ENCODE results near the gene PNLDC1.
A peak's percentile ranks its signal among the peaks of the same experiment; 100 is the strongest.

Gene PNLDC1

DNA sequence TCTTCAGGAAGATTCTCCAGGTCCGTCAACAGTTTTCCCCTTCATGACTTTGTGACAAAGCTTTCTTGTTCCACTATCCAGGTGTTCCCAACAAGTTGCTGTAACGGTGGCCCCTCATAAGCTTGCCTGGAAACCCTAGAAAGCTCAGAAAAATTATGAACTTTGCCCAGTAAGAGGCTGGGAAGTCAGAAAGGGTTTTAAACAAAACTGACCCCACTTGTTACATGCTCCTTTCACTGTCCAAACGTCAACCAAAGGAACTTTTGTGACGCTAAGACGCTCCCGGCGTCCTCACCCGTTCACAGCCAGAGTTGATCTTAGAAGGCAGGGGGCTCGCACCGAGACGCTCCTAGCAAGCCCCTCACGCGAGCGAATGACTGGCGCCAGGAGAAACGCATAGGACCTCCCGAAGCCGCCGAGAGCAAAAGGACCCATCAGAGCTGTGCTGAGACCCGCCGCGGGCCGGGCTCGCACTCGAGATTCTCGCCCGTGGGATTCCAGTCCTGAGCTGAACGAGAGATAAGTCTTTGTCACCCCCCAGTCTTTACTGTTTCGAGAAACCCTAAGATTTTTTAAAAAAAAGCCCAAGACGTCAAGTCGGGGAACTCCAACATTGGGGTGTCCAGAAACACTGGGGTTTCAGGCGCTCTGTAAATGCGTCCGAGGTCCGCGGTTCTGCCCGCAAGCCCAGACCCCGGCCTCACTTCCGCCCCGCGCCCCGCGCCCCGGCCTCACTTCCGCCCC, 38.8 kb upstream of the PNLDC1 start:
- H3K9ac ChIP-seq (ENCODE audit: low read depth, low read length): peak overlapping the region; percentile 43

GRCh38 chr6:159761873-159762680, 38.0 kb upstream of the PNLDC1 start, which contains the start of gene ACAT2:
ACAT2 (plus strand) TSS chr6:159762045; CDS start chr6:159762088, 43 bp downstream.
- peaks cover 59% of the 10 kb centered on the region for H3K36me3 ChIP-seq (ENCODE audit: control insufficient read depth, insufficient read depth, low read length)
- H3K9me3 ChIP-seq (ENCODE audit: control insufficient read depth, insufficient read depth, low read length): no peaks in the 10 kb centered on the region
- H3K4me1 ChIP-seq (ENCODE audit: control insufficient read depth, insufficient read depth, low read length): peaks cover 25% of the 10 kb centered on the region
- H3K27ac ChIP-seq (ENCODE audit: low read depth, low read length): peak within 1 kb of the TSS; percentile 97
- H3K9ac ChIP-seq (ENCODE audit: low read depth, low read length): peak within 1 kb of the TSS; percentile 86
- peak within 1 kb of the TSS; percentile 85 for H3K4me3 ChIP-seq (ENCODE audit: low read depth, low read length)
- H3K27me3 ChIP-seq (ENCODE audit: control insufficient read depth, insufficient read depth, low read length): no peaks in the 10 kb centered on the region

More for the DNA sequence above, 38.8 kb upstream of the PNLDC1 start:
- Histone ChIP-seq H3K36me3 (ENCODE audit: control insufficient read depth, insufficient read depth, low read length) (peaks cover 59% of the 10 kb centered on the region), H3K4me3 (ENCODE audit: low read depth, low read length) (peak overlapping the region; percentile 85), H3K4me1 (ENCODE audit: control insufficient read depth, insufficient read depth, low read length) (peaks cover 25% of the 10 kb centered on the region), H3K9me3 (ENCODE audit: control insufficient read depth, insufficient read depth, low read length) (no peaks in the 10 kb centered on the region), H3K27ac (ENCODE audit: low read depth, low read length) (peak overlapping the region; percentile 97), H3K27me3 (ENCODE audit: control insufficient read depth, insufficient read depth, low read length) (no peaks in the 10 kb centered on the region)

DNA sequence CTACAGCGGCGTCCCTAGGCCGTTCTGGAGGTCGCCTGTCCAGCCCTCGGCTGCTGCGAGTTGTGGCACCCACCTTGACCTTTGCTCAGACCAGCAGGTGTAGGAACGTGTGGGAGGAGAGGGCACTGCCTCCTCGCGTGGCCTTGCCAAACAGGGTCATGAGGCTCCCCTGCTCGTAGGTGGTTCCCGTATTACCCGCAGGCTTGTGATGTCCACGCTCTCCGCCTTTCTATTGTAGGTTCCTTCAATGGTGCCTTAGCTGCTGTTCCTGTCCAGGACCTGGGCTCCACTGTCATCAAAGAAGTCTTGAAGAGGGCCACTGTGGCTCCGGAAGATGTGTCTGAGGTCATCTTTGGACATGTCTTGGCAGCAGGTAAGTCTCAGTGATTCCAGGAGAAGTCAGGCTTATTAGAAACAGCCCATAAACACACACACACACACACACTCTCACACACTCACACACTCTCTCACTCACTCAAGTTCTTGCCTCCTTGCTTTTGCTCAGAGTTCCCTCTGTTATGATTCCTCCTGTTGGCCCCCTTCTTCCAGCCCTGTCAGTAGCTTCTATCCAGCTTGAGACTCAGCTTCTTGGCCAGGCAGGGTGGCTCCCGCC, 37.3 kb upstream of the PNLDC1 start:
- Histone ChIP-seq H3K27ac (ENCODE audit: low read depth, low read length) (peak overlapping the region; percentile 97), H3K9ac (ENCODE audit: low read depth, low read length) (peak overlapping the region; percentile 43; the same call in 1 of the 2 replicates), H3K4me3 (ENCODE audit: low read depth, low read length) (peak overlapping the region; percentile 85), H3K36me3 (ENCODE audit: control insufficient read depth, insufficient read depth, low read length) (peaks cover 60% of the 10 kb centered on the region), H3K27me3 (ENCODE audit: control insufficient read depth, insufficient read depth, low read length) (no peaks in the 10 kb centered on the region), H3K9me3 (ENCODE audit: control insufficient read depth, insufficient read depth, low read length) (no peaks in the 10 kb centered on the region), H3K4me1 (ENCODE audit: control insufficient read depth, insufficient read depth, low read length) (peaks cover 25% of the 10 kb centered on the region)

- Histone ChIP-seq H3K9me3 (ENCODE audit: control insufficient read depth, insufficient read depth, low read length) (no peaks in the 10 kb centered on the region), H3K4me1 (ENCODE audit: control insufficient read depth, insufficient read depth, low read length) (peaks cover 6% of the 10 kb centered on the region; the same call in 1 of the 2 replicates), H3K36me3 (ENCODE audit: control insufficient read depth, insufficient read depth, low read length) (peaks cover 84% of the 10 kb centered on the region), H3K27ac (ENCODE audit: low read depth, low read length) (no peak overlapping the region), H3K4me3 (ENCODE audit: low read depth, low read length) (no peak overlapping the region), H3K27me3 (ENCODE audit: control insufficient read depth, insufficient read depth, low read length) (no peaks in the 10 kb centered on the region), H3K9ac (ENCODE audit: low read depth, low read length) (no peak overlapping the region)
These were observed 33.2 kb upstream of the PNLDC1 start for GRCh38 chr6:159766906-159767305.

DNA sequence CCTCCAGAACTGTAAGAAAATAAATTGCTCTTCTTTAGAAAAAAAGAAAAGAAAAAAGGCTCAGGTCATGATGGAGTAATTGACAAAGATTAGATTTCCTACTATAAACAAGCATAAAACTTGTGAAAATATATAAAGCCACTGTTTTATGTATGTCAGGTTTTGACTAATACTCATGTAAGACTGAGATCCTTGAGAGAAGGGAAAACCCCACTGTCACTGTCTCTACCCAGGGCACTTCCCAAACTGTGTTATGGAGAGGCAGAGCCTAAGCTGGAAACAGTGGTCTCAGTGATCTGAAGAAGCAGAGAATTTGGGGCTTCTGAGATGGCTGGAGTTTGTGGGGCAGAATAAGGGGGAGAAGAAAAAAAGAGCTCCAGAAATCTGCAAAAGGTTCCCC, 30.6 kb upstream of the PNLDC1 start:
- Histone ChIP-seq H3K9ac (ENCODE audit: low read depth, low read length) (no peak overlapping the region), H3K27me3 (ENCODE audit: control insufficient read depth, insufficient read depth, low read length) (no peaks in the 10 kb centered on the region), H3K27ac (ENCODE audit: low read depth, low read length) (no peak overlapping the region), H3K9me3 (ENCODE audit: control insufficient read depth, insufficient read depth, low read length) (no peaks in the 10 kb centered on the region), H3K4me3 (ENCODE audit: low read depth, low read length) (no peak overlapping the region), H3K36me3 (ENCODE audit: control insufficient read depth, insufficient read depth, low read length) (peaks cover 95% of the 10 kb centered on the region), H3K4me1 (ENCODE audit: control insufficient read depth, insufficient read depth, low read length) (no peaks in the 10 kb centered on the region)

DNA sequence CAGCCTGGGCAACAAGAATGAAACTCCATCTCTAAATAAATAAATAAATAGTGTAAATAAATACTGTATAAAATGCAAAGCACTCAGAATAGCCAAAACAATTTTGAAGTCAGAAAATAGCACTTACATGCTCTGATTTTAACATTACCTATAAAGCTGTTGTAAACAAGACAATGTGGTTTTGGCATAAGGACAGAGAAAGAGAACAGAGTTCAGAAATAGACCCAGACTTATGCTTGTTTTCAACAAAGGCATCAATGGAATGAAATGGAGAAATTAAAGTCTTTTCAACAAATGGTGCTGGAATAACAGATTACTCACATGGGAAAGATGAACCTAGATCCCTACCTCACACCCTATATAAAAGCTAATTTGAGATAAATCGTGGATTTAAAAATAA, 27.9 kb upstream of the PNLDC1 start:
- Histone ChIP-seq H3K4me1 (ENCODE audit: control insufficient read depth, insufficient read depth, low read length) (no peaks in the 10 kb centered on the region), H3K9ac (ENCODE audit: low read depth, low read length) (no peak overlapping the region), H3K9me3 (ENCODE audit: control insufficient read depth, insufficient read depth, low read length) (no peaks in the 10 kb centered on the region), H3K27me3 (ENCODE audit: control insufficient read depth, insufficient read depth, low read length) (no peaks in the 10 kb centered on the region), H3K36me3 (ENCODE audit: control insufficient read depth, insufficient read depth, low read length) (peaks cover 97% of the 10 kb centered on the region), H3K27ac (ENCODE audit: low read depth, low read length) (no peak overlapping the region), H3K4me3 (ENCODE audit: low read depth, low read length) (no peak overlapping the region)

- no peak overlapping the region for H3K9ac ChIP-seq (ENCODE audit: low read depth, low read length)
- H3K4me3 ChIP-seq (ENCODE audit: low read depth, low read length): no peak overlapping the region
- H3K27me3 ChIP-seq (ENCODE audit: control insufficient read depth, insufficient read depth, low read length): no peaks in the 10 kb centered on the region
- no peaks in the 10 kb centered on the region for H3K9me3 ChIP-seq (ENCODE audit: control insufficient read depth, insufficient read depth, low read length)
- H3K27ac ChIP-seq (ENCODE audit: low read depth, low read length): no peak overlapping the region
- H3K4me1 ChIP-seq (ENCODE audit: control insufficient read depth, insufficient read depth, low read length): no peaks in the 10 kb centered on the region
- H3K36me3 ChIP-seq (ENCODE audit: control insufficient read depth, insufficient read depth, low read length): peaks cover 100% of the 10 kb centered on the region
These were observed 22.7 kb upstream of the PNLDC1 start for GRCh38 chr6:159777240-159777904.

- no peaks in the 10 kb centered on the region for H3K27me3 ChIP-seq (ENCODE audit: control insufficient read depth, insufficient read depth, low read length)
- H3K9ac ChIP-seq (ENCODE audit: low read depth, low read length): no peak overlapping the region
- no peak overlapping the region for H3K27ac ChIP-seq (ENCODE audit: low read depth, low read length)
- no peaks in the 10 kb centered on the region for H3K9me3 ChIP-seq (ENCODE audit: control insufficient read depth, insufficient read depth, low read length)
- H3K36me3 ChIP-seq (ENCODE audit: control insufficient read depth, insufficient read depth, low read length): peaks cover 100% of the 10 kb centered on the region
- H3K4me3 ChIP-seq (ENCODE audit: low read depth, low read length): no peak overlapping the region
- no peaks in the 10 kb centered on the region for H3K4me1 ChIP-seq (ENCODE audit: control insufficient read depth, insufficient read depth, low read length)
These were observed 21.9 kb upstream of the PNLDC1 start for GRCh38 chr6:159778131-159778530.

DNA sequence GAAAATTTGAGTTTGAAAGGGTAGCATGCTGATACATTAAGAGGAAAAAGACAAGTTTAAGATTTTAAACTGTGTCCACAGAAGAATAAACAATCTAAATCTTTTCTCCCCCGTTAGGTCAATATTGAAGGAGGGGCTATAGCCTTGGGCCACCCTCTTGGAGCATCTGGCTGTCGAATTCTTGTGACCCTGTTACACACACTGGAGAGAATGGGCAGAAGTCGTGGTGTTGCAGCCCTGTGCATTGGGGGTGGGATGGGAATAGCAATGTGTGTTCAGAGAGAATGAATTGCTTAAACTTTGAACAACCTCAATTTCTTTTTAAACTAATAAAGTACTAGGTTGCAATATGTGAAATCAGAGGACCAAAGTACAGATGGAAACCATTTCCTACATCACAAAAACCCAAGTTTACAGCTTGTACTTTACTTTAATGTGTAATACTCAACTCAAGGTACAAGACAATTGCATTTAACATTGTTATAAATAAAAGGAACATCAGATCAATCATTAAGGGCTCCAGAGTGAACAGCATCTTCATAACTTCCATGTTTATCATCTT, 21.5 kb upstream of the PNLDC1 start:
- H3K9me3 ChIP-seq (ENCODE audit: control insufficient read depth, insufficient read depth, low read length): no peaks in the 10 kb centered on the region
- H3K27ac ChIP-seq (ENCODE audit: low read depth, low read length): no peak overlapping the region
- no peaks in the 10 kb centered on the region for H3K4me1 ChIP-seq (ENCODE audit: control insufficient read depth, insufficient read depth, low read length)
- peaks cover 100% of the 10 kb centered on the region for H3K36me3 ChIP-seq (ENCODE audit: control insufficient read depth, insufficient read depth, low read length)
- H3K27me3 ChIP-seq (ENCODE audit: control insufficient read depth, insufficient read depth, low read length): no peaks in the 10 kb centered on the region
- no peak overlapping the region for H3K4me3 ChIP-seq (ENCODE audit: low read depth, low read length)
- H3K9ac ChIP-seq (ENCODE audit: low read depth, low read length): no peak overlapping the region

DNA sequence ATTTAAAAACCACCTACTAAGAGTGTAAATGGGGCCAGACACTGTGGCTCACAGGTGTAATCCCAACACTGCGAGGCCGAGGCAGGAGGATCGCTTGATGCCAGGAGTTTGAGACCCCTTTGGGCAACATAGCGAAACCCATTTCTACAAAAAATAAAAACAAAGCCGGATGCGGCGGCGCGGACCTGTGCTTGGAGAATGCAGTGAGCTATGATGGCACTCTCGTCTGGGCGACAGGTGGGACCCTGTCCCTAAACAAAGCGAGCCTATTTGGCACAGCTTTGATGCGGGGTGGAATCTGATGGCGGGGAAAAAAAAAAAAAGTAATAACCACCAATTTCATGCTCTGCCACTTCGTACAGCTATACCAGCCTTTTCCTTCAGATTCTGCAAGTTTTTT, 11.8 kb upstream of the PNLDC1 start:
- H3K27ac ChIP-seq (ENCODE audit: low read depth, low read length): no peak overlapping the region

More for the DNA sequence above, 11.8 kb upstream of the PNLDC1 start:
- H3K4me1 ChIP-seq (ENCODE audit: control insufficient read depth, insufficient read depth, low read length): peaks cover 16% of the 10 kb centered on the region
- peak overlapping the region; percentile 94 for H3K4me3 ChIP-seq (ENCODE audit: low read depth, low read length)
- H3K27me3 ChIP-seq (ENCODE audit: control insufficient read depth, insufficient read depth, low read length): no peaks in the 10 kb centered on the region
- no peaks in the 10 kb centered on the region for H3K9me3 ChIP-seq (ENCODE audit: control insufficient read depth, insufficient read depth, low read length)
- H3K36me3 ChIP-seq (ENCODE audit: control insufficient read depth, insufficient read depth, low read length): peaks cover 66% of the 10 kb centered on the region
- peak overlapping the region; percentile 93 for H3K9ac ChIP-seq (ENCODE audit: low read depth, low read length)
